IMR-90 (cell line): ENCODE data around the gene LAMB3. TPM values are rescaled to one million over a fixed set of nuclear protein-coding genes. Genes with fewer than 3 reads are reported as not detected.
A peak's percentile ranks its signal among the peaks of the same experiment; 100 is the strongest.

Experiments
- ATAC-seq: fragments of 200-7000 bp; cut with Tn5 transposase; 2 replicates; pipeline ENCODE4 v1.9.1; 2020; ENCODE audit warnings: low read depth, mild to moderate bottlenecking, moderate library complexity
- BruUV-seq: library from RNA; stranded (reverse); fragments of 400-500 nt; replicated peaks from 2 replicates; lab custom pipeline; 2021; lab: Mats Ljungman, UMichigan
- CTCF ChIA-PET: fragments of 300-600 bp; formaldehyde crosslinking; extraction: SDS; loops from one replicate; lab custom pipeline; 2021; ENCODE audit warnings: antibody characterized with exemption; lab: Yijun Ruan, JAX
- POLR2A ChIA-PET: fragments of 300-600 bp; sonication (Branson Sonifier 250); formaldehyde crosslinking; loops from one replicate; lab custom pipeline; 2022; ENCODE audit warnings: antibody characterized with exemption; ENCODE audit not compliant: unreplicated experiment; lab: Charles Lee
- DNase-seq: peaks from one replicate; pipeline ENCODE4 v3.0.0; 2013
- H2AFZ ChIP-seq: replicated peaks from 2 replicates; pipeline ENCODE3; 2013; ENCODE audit warnings: low read length, mild to moderate bottlenecking; ENCODE audit not compliant: poor library complexity
- H2AK5ac ChIP-seq: 2 replicates; pipeline ENCODE4 v1.6.1; 2013; ENCODE audit warnings: low read depth, low read length, inconsistent platforms
- H2AK9ac ChIP-seq: replicated peaks from 2 replicates; pipeline ENCODE3; 2013; ENCODE audit warnings: mild to moderate bottlenecking, low read depth, low read length, moderate library complexity; ENCODE audit not compliant: poor library complexity
- H2BK120ac ChIP-seq: 2 replicates; pipeline ENCODE4 v1.6.1; 2013; ENCODE audit warnings: low read depth, low read length, inconsistent platforms
- H2BK15ac ChIP-seq: 3 replicates; pipeline ENCODE4 v1.6.1; 2013; ENCODE audit warnings: low read depth, low read length, inconsistent platforms
- H2BK20ac ChIP-seq: 2 replicates; pipeline ENCODE4 v1.6.1; 2013; ENCODE audit warnings: low read depth, mild to moderate bottlenecking, inconsistent platforms, low read length, moderate library complexity
- H2BK5ac ChIP-seq: 2 replicates; pipeline ENCODE4 v1.6.1; 2013; ENCODE audit warnings: mild to moderate bottlenecking, low read depth, low read length, inconsistent platforms; ENCODE audit not compliant: poor library complexity, severe bottlenecking
- H3K14ac ChIP-seq: replicated peaks from 2 replicates; pipeline ENCODE4 v1.6.1; 2013; ENCODE audit warnings: low read depth, low read length, inconsistent platforms
- H3K18ac ChIP-seq: 2 replicates; pipeline ENCODE4 v1.6.1; 2013; ENCODE audit warnings: low read depth, low read length, control low read depth
- H3K23ac ChIP-seq: 2 replicates; pipeline ENCODE4 v1.6.1; 2013; ENCODE audit warnings: low read depth, low read length, inconsistent platforms
- H3K27ac ChIP-seq: 2 replicates; pipeline ENCODE4 v1.5.1; 2013; ENCODE audit warnings: mild to moderate bottlenecking, control low read depth, low read length; ENCODE audit not compliant: insufficient read depth
- H3K27me3 ChIP-seq: 2 replicates; pipeline ENCODE4 v1.6.1; 2013; ENCODE audit warnings: low read length; ENCODE audit not compliant: control insufficient read depth, insufficient read depth
- H3K36me3 ChIP-seq: 2 replicates; pipeline ENCODE4 v1.6.1; 2013; ENCODE audit warnings: low read length, mixed read lengths; ENCODE audit not compliant: control insufficient read depth, insufficient read depth
- H3K4ac ChIP-seq: 2 replicates; pipeline ENCODE4 v1.6.1; 2013; ENCODE audit warnings: low read depth, low read length, inconsistent platforms
- H3K4me1 ChIP-seq: 2 replicates; pipeline ENCODE4 v1.6.1; 2013; ENCODE audit warnings: low read length, mixed read lengths; ENCODE audit not compliant: control insufficient read depth, insufficient read depth
- H3K4me2 ChIP-seq: 2 replicates; pipeline ENCODE4 v1.6.1; 2013; ENCODE audit warnings: low read depth, mild to moderate bottlenecking, control low read depth, low read length, moderate library complexity
- H3K4me3 ChIP-seq: 2 replicates; pipeline ENCODE4 v1.5.1; 2013; ENCODE audit warnings: low read depth, mild to moderate bottlenecking, control low read depth, low read length, moderate library complexity; ENCODE audit not compliant: insufficient read depth
- H3K56ac ChIP-seq: 2 replicates; pipeline ENCODE4 v1.6.1; 2013; ENCODE audit warnings: low read length, inconsistent platforms; ENCODE audit not compliant: insufficient read depth; ENCODE audit errors: extremely low read depth
- H3K79me1 ChIP-seq, 2 experiments: 2 replicates each; pipeline ENCODE4 v1.6.1; 2013; ENCODE audit warnings: low read length in 2 of 2, inconsistent platforms in 1 of 2, low read depth in 1 of 2
- H3K9ac ChIP-seq: 2 replicates; pipeline ENCODE4 v1.6.1; 2013; ENCODE audit warnings: low read depth, low read length, control low read depth
- H3K9me1 ChIP-seq: 2 replicates; pipeline ENCODE4 v1.6.1; 2013; ENCODE audit warnings: low read length, inconsistent platforms; ENCODE audit not compliant: insufficient read depth
- H3K9me3 ChIP-seq: 2 replicates; pipeline ENCODE4 v1.6.1; 2013; ENCODE audit warnings: low read length; ENCODE audit not compliant: control insufficient read depth, insufficient read depth
- H4K20me1 ChIP-seq: 2 replicates; pipeline ENCODE4 v1.6.1; 2013; ENCODE audit warnings: low read length, inconsistent platforms; ENCODE audit not compliant: insufficient read depth
- H4K5ac ChIP-seq: 2 replicates; pipeline ENCODE4 v1.6.1; 2013; ENCODE audit warnings: mild to moderate bottlenecking, low read depth, low read length, control low read depth
- H4K8ac ChIP-seq, 2 experiments: 2 replicates each; pipeline ENCODE4 v1.6.1; 2013; ENCODE audit warnings: low read depth in 2 of 2, low read length in 2 of 2, control low read depth in 1 of 2, inconsistent platforms in 1 of 2
- H4K91ac ChIP-seq: 2 replicates; pipeline ENCODE4 v1.6.1; 2013; ENCODE audit warnings: low read depth, low read length, inconsistent platforms; ENCODE audit not compliant: insufficient read depth
- MAZ ChIP-seq: IDR thresholded peaks from 2 replicates; pipeline ENCODE4 v1.6.1; 2012; ENCODE audit warnings: low read depth, mild to moderate bottlenecking, low read length, improper control_type of control experiment, moderate library complexity, borderline replicate concordance
- WGBS, 2 experiments: methylation state at CpG; one replicate each; pipeline versions ENCODE4 v1.1.5 to v1.1.7; 2013; ENCODE audit warnings: missing lambda C conversion rate in 2 of 2; ENCODE audit not compliant: insufficient read length in 1 of 2; ENCODE audit errors: extremely low coverage in 2 of 2; 5-methylcytosine and 5-hydroxymethylcytosine counted together
- dilution Hi-C: fragments of 300-500 bp; cut with HindIII; formaldehyde crosslinking; loops from one replicate; pipeline ENCODE4 v1.14.3; 2018; ENCODE audit warnings: low sequenced_read_pairs; ENCODE audit not compliant: unreplicated experiment
- in situ Hi-C: fragments of 300-500 bp; cut with MboI; formaldehyde crosslinking; loops from 3 replicates; pipeline ENCODE4 v1.14.3; 2019; ENCODE audit warnings: low sequenced_read_pairs, inconsistent platforms, mixed read lengths
- intact Hi-C: fragments of 100-400 bp; cut with micrococcal nuclease; formaldehyde crosslinking; loops from 2 replicates; pipeline ENCODE4 v1.10.0; 2022
- polyA plus RNA-seq, 3 experiments: library from polyadenylated mRNA; depleted of rRNA; stranded (reverse); fragments of >200 nt; gene quantifications; 2 replicates each; pipeline ENCODE4 v1.2.3, GENCODE V29; 2012; ENCODE audit warnings: low replicate concordance in 1 of 3
- total RNA-seq: library from RNA; depleted of rRNA; stranded (reverse); fragments of >200 nt; gene quantifications from 2 replicates; pipeline ENCODE4 v1.2.3, GENCODE V29; 2012

LAMB3 gene
- total and polyA plus RNA-seq, 2 of the 4 experiments (the other 2 are of a cell fraction): 0.72 to 2.1 TPM

DNA sequence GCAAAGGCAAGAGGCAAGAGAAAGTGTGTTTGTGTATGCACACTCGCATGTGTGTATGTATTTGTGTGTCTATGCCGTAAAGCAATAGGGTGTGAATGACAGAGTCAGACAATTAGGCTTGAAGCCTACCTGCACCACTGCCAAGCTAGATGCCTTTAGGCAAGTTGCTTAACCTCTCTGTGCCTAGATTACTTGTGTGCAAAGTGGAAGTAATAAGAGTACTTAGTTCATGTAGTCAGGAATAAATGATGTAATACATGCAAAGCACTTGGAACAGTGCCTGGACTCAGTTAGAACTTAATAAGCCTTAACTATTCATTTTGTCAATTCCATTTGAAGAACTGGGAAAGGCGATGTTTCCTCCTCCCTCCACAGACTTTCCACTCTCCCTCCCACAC is 31.7 kb downstream of the LAMB3 start:
- Histone ChIP-seq H3K27ac (no peak overlapping the region), H3K9ac (no peak overlapping the region), H3K56ac (no peak overlapping the region), H3K27me3 (no peaks in the 10 kb centered on the region), H4K8ac (no peak overlapping the region), H2BK20ac (no peak overlapping the region), H3K36me3 (no peaks in the 10 kb centered on the region), H2AK5ac (no peak overlapping the region), H2AFZ (no peak overlapping the region), H3K79me1 (no peaks in the 10 kb centered on the region), H2AK9ac (no peak overlapping the region), H3K9me1 (no peaks in the 10 kb centered on the region), H3K4me1 (no peaks in the 10 kb centered on the region; the same call in 1 of the 2 replicates), H3K4me2 (no peak overlapping the region), H2BK5ac (no peak overlapping the region), H3K4ac (no peak overlapping the region), H4K20me1 (no peaks in the 10 kb centered on the region), H3K23ac (no peak overlapping the region), H4K91ac (no peak overlapping the region), H2BK120ac (no peak overlapping the region), H3K14ac (no peak overlapping the region), H2BK15ac (no peak overlapping the region), H3K9me3 (no peaks in the 10 kb centered on the region), H3K4me3 (no peak overlapping the region), H4K5ac (no peak overlapping the region), H3K18ac (no peak overlapping the region)
- DNase-seq (peak; percentile 57), ATAC-seq (no peak)
- ChIA-PET POLR2A (no interaction called here), CTCF (no interaction called here)
- TF ChIP-seq MAZ: no peak
- in situ Hi-C loops: no loop called here
- dilution Hi-C loops: no loop called here
- 31% methylated on average over 3 of the region's 3 CpGs; no CpG with 5 or more reads in 1 of the 2 experiments for WGBS, 2 experiments
- no TSS peak for BruUV-seq
- intact Hi-C loops: no loop called here
